Skeletal muscle tissue (tissue), 4 donors: ENCODE results near the gene FAAP100. TPM values are rescaled to one million over a fixed set of nuclear protein-coding genes. Genes with fewer than 3 reads are reported as not detected.
A peak's percentile ranks its signal among the peaks of the same experiment; 100 is the strongest.

Source experiments
- H3K27ac ChIP-seq: one replicate; pipeline ENCODE4 v1.7.0; 2013; ENCODE audit warnings: mild to moderate bottlenecking, low read depth, low read length, inconsistent platforms
- H3K27me3 ChIP-seq, 3 donors: one replicate each; pipeline ENCODE4 v1.7.0; 2013; ENCODE audit warnings: low read length in 3 of 3; ENCODE audit not compliant: control insufficient read depth in 3 of 3, insufficient read depth in 3 of 3
- H3K36me3 ChIP-seq, 3 donors: one replicate each; pipeline ENCODE4 v1.7.0; 2013; ENCODE audit warnings: low read length in 3 of 3; ENCODE audit not compliant: control insufficient read depth in 3 of 3, insufficient read depth in 3 of 3
- H3K4me1 ChIP-seq, 3 donors: one replicate each; pipeline ENCODE4 v1.7.0; 2013; ENCODE audit warnings: low read length in 3 of 3, mild to moderate bottlenecking in 3 of 3; ENCODE audit not compliant: control insufficient read depth in 3 of 3, insufficient read depth in 3 of 3
- H3K4me3 ChIP-seq, 3 donors: one replicate each; pipeline ENCODE4 v1.7.0; 2013; ENCODE audit warnings: low read length in 3 of 3
- H3K9ac ChIP-seq, 3 donors: one replicate each; pipeline ENCODE4 v1.7.0; 2013; ENCODE audit warnings: low read length in 3 of 3, mild to moderate bottlenecking in 3 of 3, moderate library complexity in 2 of 3, low read depth in 1 of 3
- H3K9me3 ChIP-seq, 3 donors: one replicate each; pipeline ENCODE4 v1.7.0; 2013; ENCODE audit warnings: low read length in 3 of 3; ENCODE audit not compliant: control insufficient read depth in 3 of 3
- total RNA-seq: library from RNA; depleted of rRNA; stranded (reverse); fragments of >200 nt; gene quantifications from one replicate; pipeline ENCODE4 v1.2.3, GENCODE V29; 2014
- donor health status: Osteomylitis.

Gene FAAP100
- total RNA-seq, 1 donor from 2014 or later: 7.8 TPM

- Histone ChIP-seq H3K27ac (no peak overlapping the region), H3K9ac (no peak overlapping the region), H3K27me3 (peaks cover 19 to 22% (median 20%) of the 10 kb centered on the region in 3 donors), H3K9me3 (no peaks in the 10 kb centered on the region), H3K4me3 (no peak overlapping the region), H3K4me1 (peaks cover 18 to 28% (median 18%) of the 10 kb centered on the region in 3 donors), H3K36me3 (peaks cover 36 to 45% (median 36%) of the 10 kb centered on the region in 3 donors)
Observed at GRCh38 chr17:81539961-81540675, 12.0 kb downstream of the FAAP100 start.

DNA sequence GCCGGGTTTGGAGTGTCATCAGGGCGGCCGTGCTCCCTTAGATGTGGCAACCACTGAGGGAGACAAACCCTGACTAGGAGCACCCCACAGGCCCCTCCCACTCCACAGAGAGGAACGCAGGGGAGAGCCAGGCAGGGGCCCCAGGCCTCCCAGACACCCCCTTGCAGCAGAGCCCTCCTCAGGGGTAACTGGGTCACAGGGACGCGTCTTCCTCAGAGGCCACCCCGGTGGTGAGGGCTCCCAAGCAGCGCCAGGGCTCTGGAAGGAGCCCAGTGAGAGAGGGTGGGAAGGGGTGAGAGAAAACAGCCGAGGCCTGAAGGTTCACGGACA lies 12.6 kb downstream of the FAAP100 start:
- Histone ChIP-seq H3K27me3 (peaks cover 23 to 24% (median 24%) of the 10 kb centered on the region in 3 donors), H3K4me3 (no peak overlapping the region)

GRCh38 chr17:81538651-81539570 lies 13.2 kb downstream of the FAAP100 start:
- peaks cover 26 to 35% (median 28%) of the 10 kb centered on the region in 3 donors for H3K36me3 ChIP-seq
- peak overlapping the region in 1 of 3 donors; percentile 45 for H3K9ac ChIP-seq
- H3K27ac ChIP-seq: no peak overlapping the region

More for the DNA sequence above, 12.6 kb downstream of the FAAP100 start:
- no peak overlapping the region for H3K27ac ChIP-seq
- H3K9me3 ChIP-seq: no peaks in the 10 kb centered on the region
- H3K4me1 ChIP-seq: peaks cover 18 to 28% (median 18%) of the 10 kb centered on the region in 3 donors
- peaks cover 33 to 42% (median 34%) of the 10 kb centered on the region in 3 donors for H3K36me3 ChIP-seq
- H3K9ac ChIP-seq: no peak overlapping the region

DNA sequence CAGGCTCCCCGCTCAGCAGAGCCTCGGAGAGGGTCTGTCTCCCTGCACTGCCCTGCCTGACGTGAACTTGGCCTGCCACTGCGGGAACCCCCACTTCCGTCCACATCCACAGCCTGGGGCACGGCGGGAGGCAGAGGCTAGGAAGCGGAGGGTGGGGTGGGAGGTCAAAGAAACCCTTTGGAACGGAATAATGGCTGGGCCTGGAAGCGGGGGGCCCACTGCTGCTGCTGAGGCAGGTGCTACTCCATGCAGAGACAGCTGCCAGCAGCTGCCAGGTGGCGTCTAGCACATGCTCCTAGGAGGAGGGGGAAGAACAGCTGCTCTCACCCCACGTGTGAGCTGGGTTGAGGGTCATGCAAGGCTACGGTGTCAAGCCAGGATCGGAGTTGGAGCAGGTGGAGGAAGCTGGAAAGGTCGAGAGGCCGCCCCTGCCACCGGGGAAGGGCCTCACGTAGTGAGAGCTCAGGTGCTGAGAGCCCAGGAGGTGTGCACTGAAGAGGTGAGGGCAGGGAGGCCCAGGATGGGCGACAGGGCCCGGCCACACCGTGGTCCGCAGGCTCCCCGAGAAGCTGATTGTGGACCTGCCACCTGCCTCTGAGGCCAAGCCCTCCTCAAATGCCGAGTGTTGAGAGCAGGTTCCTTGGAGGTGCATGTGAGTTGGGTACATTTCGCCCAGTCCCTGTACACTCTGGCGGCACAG lies 14.1 kb downstream of the FAAP100 start:
- peak overlapping the region in 1 of 3 donors; percentile 45 for H3K9ac ChIP-seq
- H3K36me3 ChIP-seq: peaks cover 17 to 26% (median 20%) of the 10 kb centered on the region in 3 donors
- peaks cover 28 to 38% (median 35%) of the 10 kb centered on the region in 3 donors for H3K27me3 ChIP-seq
- H3K9me3 ChIP-seq: no peaks in the 10 kb centered on the region
- peaks cover 18 to 28% (median 18%) of the 10 kb centered on the region in 3 donors for H3K4me1 ChIP-seq
- H3K4me3 ChIP-seq: peak overlapping the region in 1 of 3 donors; percentile 13
- no peak overlapping the region for H3K27ac ChIP-seq

More at GRCh38 chr17:81538651-81539570, 13.2 kb downstream of the FAAP100 start:
- peaks cover 18 to 28% (median 18%) of the 10 kb centered on the region in 3 donors for H3K4me1 ChIP-seq
- H3K27me3 ChIP-seq: peaks cover 28 to 30% (median 28%) of the 10 kb centered on the region in 3 donors
- H3K4me3 ChIP-seq: no peak overlapping the region
- H3K9me3 ChIP-seq: no peaks in the 10 kb centered on the region

DNA sequence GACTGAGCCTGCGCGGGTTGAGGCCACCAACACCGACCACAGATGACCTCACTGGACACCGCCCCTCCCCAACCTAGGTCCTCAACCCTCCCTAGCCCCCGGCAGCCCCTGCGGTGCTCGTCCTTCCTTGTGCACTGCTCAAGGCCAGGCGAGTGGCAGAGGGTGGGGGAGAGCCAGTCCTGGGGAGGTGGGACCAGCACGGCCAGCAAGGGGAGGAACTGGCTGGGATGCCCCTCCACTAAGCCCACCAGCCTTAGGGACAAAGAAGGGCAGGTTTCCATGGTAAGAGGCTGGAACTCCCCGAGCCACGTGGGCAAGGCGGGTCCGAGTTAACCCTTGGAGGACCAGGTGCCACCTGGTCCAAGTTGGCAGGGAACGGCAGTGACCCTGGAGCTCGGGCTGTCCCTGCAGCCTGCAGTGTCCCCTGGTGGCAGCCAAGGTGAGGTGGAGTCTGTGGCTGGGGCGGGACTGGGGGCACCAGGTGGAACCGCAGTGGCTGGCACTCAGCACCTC lies 14.8 kb downstream of the FAAP100 start:
- Histone ChIP-seq H3K9ac (peak overlapping the region in 1 of 3 donors; percentile 45), H3K4me3 (peak overlapping the region in 1 of 3 donors; percentile 13), H3K36me3 (peaks cover 11 to 20% (median 14%) of the 10 kb centered on the region in 3 donors), H3K27me3 (peaks cover 34 to 43% (median 37%) of the 10 kb centered on the region in 3 donors), H3K27ac (no peak overlapping the region), H3K9me3 (no peaks in the 10 kb centered on the region), H3K4me1 (peaks cover 18 to 28% (median 18%) of the 10 kb centered on the region in 3 donors)

DNA sequence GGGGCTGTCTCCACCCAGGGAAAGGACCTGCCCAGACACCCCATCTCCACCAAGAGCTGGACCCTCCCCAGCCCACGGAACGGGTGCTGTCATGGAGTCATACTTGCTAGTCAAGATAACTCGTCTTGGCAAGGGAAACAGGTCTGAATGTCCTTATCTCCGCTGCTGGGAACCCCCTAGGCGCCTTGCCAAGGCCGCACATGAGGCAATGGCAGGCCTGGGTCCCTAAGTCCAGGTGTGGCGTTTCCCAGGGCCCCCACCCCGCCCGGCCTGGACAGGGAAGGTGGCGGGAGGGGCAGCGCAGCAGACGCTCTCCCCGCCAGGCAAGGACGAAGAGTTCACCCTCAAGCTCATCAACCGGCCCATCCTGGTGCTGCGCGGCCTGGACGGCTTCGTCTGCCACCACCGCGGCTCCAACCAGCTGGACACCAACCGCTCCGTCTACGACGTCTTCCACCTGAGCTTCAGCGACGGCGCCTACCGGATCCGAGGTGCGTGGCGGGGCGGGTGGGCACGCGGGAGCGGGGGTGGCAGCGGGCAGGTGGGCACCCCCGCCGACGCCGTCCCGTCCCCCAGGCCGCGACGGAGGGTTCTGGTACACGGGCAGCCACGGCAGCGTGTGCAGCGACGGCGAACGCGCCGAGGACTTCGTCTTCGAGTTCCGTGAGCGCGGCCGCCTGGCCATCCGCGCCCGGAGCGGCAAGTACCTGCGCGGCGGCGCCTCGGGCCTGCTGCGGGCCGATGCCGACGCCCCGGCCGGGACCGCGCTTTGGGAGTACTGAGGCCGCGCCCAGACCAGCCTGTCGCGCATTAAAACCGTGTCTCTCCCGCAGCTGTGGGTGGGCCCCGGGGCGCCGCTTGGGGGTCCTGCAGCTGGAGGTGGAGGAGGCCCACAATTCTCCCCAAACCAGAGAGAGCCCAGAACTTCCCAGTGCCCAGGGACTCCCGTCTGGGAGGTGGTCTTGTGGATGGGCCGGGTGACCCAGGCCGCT lies 15.6 kb downstream of the FAAP100 start:
- Histone ChIP-seq H3K9ac (no peak overlapping the region), H3K27me3 (peaks cover 35 to 43% (median 37%) of the 10 kb centered on the region in 3 donors), H3K27ac (no peak overlapping the region), H3K9me3 (no peaks in the 10 kb centered on the region), H3K4me1 (peaks cover 18 to 28% (median 18%) of the 10 kb centered on the region in 3 donors), H3K36me3 (peaks cover 11 to 19% (median 13%) of the 10 kb centered on the region in 3 donors), H3K4me3 (no peak overlapping the region)

DNA sequence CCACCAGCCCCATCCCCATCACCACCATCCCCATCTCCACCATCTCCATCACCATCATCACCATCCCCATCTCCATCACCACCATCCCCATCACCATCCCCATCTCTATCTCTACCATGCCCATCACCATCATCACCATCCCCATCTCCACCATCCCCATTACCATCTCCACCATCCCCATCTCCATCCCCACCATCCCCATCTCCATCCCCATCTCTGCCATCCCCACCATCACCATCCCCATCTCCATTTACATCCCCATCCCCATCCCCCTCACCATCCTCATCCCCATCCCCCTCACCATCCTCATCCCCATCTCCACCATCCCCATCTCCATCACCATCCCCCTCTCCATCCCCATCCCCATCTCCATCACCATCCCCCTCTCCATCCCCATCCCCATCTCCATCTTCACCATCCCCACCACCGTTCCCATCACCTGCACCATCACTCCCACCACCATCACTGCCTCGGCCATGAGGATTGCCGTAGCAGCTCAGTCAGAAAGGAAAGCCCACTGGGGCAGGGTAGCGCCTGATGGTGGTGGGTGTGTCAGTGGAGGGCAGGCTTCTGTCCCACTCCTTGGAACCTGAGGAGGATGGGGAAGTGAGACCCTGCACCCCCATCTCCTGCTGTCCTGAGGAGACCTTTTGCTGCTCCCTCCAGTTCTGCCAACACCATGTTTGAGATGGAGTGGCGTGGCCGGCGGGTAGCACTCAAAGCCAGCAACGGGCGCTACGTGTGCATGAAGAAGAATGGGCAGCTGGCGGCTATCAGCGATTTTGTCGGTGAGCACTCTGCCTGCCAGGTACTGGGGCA lies 16.5 kb downstream of the FAAP100 start:
- Histone ChIP-seq H3K9me3 (no peaks in the 10 kb centered on the region), H3K36me3 (peaks cover 6 to 11% (median 7%) of the 10 kb centered on the region in 3 donors), H3K4me1 (peaks cover 18 to 28% (median 18%) of the 10 kb centered on the region in 3 donors), H3K27ac (no peak overlapping the region), H3K9ac (no peak overlapping the region), H3K4me3 (no peak overlapping the region), H3K27me3 (peaks cover 35 to 43% (median 37%) of the 10 kb centered on the region in 3 donors)

DNA sequence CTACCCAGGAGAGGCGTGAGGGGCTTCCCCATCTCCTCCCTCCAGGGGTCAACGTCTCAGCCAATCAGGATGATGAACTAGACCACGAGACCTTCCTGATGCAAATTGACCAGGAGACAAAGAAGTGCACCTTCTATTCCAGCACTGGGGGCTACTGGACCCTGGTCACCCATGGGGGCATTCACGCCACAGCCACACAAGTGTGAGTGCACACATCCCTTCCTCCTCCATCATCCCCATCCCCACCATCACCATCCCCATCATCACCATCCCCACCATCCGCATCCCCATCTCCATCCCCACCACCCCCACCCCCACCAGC lies 17.2 kb downstream of the FAAP100 start:
- no peaks in the 10 kb centered on the region for H3K9me3 ChIP-seq
- peaks cover 18 to 28% (median 18%) of the 10 kb centered on the region in 3 donors for H3K4me1 ChIP-seq
- H3K36me3 ChIP-seq: peaks cover under 1 to 4% (median 2%) of the 10 kb centered on the region in 3 donors
- no peak overlapping the region for H3K27ac ChIP-seq
- H3K27me3 ChIP-seq: peaks cover 35 to 50% (median 37%) of the 10 kb centered on the region in 3 donors
- H3K9ac ChIP-seq: no peak overlapping the region
- no peak overlapping the region for H3K4me3 ChIP-seq
